Activated CD4-positive, alpha-beta T cell treated with anti-CD3 and anti-CD28 coated beads, Interleukin-2, amount 50 U/mL, for 1 hour (primary cell): ENCODE measurements around the gene MYL3.

ENCODE experiments used
- DNase-seq: peaks from one replicate; pipeline ENCODE4 v3.0.0-alpha.2; 2020

MYL3 gene

GRCh38 chr3:46864061-46864881 lies 1.0 kb upstream of the MYL3 start:
- no peak for DNase-seq

GRCh38 chr3:46862369-46863025 lies 747 bp downstream of the MYL3 start:
- DNase-seq = no peak

GRCh38 chr3:46861605-46862368 lies 1.5 kb downstream of the MYL3 start:
- no peak for DNase-seq

GRCh38 chr3:46860810-46861604 lies 2.2 kb downstream of the MYL3 start:
- no peak for DNase-seq

- DNase-seq = no peak
Measured at GRCh38 chr3:46860017-46860809, 3.0 kb downstream of the MYL3 start.

GRCh38 chr3:46859001-46859710 lies 4.1 kb downstream of the MYL3 start:
- no peak for DNase-seq

- no peak for DNase-seq
Measured at GRCh38 chr3:46858456-46858855, 4.8 kb downstream of the MYL3 start.

- no peak for DNase-seq
Measured at GRCh38 chr3:46857485-46858341, 5.5 kb downstream of the MYL3 start.

- no peak for DNase-seq
Measured at GRCh38 chr3:46856576-46857471, 6.4 kb downstream of the MYL3 start.

GRCh38 chr3:46854555-46854991 lies 8.7 kb downstream of the MYL3 start:
- DNase-seq = no peak

GRCh38 chr3:46853441-46854415 lies 9.5 kb downstream of the MYL3 start:
- DNase-seq = no peak

- DNase-seq = no peak
Measured at GRCh38 chr3:46852839-46853355, 10.3 kb downstream of the MYL3 start.

GRCh38 chr3:46852334-46852720 lies 10.9 kb downstream of the MYL3 start:
- no peak for DNase-seq

GRCh38 chr3:46851364-46852333 lies 11.6 kb downstream of the MYL3 start:
- DNase-seq = no peak

GRCh38 chr3:46850468-46850779 lies 12.8 kb downstream of the MYL3 start:
- DNase-seq = no peak

GRCh38 chr3:46849686-46850467 lies 13.4 kb downstream of the MYL3 start:
- DNase-seq = no peak
